DLD1 (cell line): ENCODE data around the gene LRRC2.
"Not testable (repeated sequence)": the region's sequence is repeated elsewhere in the genome, so short reads cannot be mapped to it uniquely, and the experiment has no call there.

Source experiments
- in situ Hi-C: cut with HindIII; loops from 2 replicates; pipeline ENCODE4 v1.10.0; 2017; ENCODE audit warnings: low sequenced_read_pairs

LRRC2 gene

DNA sequence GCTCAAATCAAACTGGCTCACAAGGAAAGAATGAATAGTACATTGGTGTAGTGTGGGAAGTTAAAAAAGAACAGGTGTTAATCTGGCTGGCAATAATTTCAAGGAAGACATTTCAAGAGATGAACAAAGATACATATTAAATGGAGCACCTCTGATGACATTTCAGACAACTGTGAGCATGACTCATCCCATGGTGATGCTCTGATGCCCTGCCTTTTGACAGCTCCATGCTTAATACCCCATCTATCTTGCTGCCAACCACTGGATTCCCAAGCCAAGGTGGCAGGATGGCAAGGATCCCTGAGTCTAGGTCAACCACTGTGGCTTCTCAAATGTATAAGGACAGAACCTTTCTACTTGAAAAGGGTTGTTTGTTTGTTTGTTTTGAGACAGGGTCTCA is 29.3 kb downstream of the LRRC2 start:
- in situ Hi-C loops, result no loop called here

DNA sequence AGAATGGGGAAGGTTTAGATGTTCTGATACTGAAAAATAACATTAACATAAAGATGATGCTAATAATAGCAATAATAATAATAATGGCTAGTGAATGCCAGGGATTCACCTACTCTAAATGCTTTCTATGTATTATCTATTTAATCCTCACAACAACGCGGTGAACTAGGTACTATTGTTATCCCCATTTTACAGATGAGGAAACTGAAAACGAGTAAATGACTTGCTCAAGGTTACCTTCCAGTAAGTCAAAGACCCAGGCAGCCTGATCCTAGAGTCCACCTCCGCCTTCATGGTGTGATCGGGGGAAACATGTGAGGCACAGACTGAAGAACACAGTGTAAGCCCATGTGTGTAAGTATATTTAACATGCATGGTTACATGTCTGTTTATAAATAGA is 30.4 kb downstream of the LRRC2 start:
- in situ Hi-C loops, result no loop called here

DNA sequence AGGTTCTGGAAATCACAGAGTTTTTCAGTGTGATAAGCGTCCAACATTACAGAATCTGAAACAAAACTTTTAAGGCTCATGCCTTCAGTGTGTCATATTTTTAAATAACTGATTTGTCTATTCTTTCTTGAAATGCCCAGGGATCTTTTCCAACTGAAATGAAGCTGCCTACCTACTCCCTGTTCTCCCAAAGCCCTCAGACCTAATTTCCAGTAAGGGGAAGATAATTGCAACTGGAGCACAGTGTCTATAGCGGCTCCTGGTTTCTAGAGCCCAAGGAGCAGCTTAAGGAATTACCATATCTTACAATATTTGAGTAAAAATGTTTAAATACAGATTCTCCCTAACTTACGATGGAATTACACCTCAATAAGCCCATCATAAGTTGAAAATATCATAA is 33.0 kb downstream of the LRRC2 start:
- in situ Hi-C loops, result no loop called here

DNA sequence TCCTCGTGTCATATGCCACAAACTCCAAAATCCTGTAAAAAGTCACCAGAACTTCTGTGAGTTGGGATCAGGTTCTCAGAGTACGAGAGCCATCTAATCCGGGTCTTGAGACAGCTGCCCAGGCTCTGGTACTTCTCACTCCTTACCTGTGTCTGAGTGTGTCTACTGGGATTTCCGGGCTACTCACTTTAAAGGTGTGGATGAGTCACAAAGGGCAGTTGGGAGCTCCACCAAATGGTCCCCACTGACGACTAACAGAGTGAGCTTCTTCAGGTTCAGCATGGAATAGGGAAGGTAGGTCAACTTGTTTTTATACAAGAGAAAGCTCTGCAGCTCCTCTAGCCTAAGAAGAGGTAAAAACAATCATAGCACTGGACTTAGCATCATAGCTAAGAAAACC is 38.9 kb downstream of the LRRC2 start:
- in situ Hi-C loops, result no loop called here

DNA sequence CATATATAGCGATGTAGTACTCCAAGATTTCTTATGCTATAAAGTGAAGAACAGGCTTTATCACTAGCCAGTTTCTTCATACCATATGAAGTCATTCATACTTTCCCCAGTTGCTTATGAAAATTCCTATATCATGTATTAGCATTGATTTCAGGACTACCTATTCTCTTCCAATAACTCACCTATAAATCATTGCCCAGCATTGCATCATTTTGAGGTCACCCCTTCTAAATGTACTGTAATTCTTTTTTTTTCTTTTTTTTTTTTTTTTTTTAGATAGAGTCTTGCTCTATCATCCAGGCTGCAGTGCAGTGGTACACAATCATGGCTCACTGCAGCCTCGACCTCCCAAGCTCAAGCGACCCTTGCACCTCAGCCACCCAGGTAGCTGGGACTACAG is 41.3 kb downstream of the LRRC2 start:
- in situ Hi-C loops, result no loop called here

DNA sequence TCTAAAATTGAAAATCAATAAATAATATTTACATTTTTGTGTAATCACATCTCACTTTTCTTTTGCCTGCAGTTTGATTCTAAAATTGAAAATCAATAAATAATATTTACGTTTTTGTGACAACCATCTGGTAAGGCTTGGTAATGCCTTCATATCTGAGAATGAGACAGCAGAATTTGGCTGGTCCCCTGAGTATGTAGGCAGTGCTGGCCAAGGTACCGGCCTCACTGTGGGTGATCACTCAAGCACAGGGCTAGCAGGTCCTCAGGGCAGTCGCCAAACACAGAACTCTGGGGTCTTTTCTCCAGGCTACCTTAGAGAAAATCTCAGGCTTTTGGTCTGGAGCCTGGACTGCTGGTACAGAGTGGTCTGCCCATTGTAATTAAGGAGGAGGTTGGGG is 42.1 kb downstream of the LRRC2 start:
- in situ Hi-C loops, result no loop called here

DNA sequence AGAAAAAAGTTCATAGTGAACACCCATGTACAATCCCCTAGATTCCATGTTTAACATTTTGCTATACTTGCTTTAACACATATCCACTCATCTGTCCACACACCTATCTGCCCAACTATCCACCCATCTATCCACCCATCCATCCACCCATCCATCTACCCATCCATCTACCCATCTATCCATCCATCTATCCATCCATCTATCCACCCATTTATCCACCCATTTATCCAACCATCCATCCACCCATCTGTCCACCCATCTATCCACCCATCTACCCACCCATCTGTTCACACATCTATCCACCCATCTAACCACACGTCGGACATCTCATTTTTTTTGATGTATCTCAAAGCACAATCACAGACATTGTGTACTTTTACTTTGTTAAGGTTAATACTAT is 42.5 kb downstream of the LRRC2 start:
- in situ Hi-C loops, result no loop called here

DNA sequence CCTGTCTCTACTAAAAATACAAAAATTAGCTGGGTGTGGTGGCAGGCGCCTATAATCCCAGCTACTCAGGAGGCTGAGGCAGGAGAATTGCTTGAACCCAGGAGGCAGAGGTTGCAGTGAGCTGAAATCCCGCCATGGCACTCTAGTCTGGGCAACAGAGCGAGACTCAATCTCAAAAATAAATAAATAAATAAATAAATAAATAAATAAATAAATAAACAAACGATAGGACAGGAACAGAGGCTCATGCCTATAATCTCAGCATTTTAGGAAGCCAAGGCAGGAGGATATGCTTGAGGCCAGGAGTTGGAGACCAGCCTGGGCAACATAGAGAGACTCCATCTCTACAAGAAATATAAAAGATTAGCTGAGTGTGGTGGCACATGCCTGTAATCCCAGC is 43.9 kb downstream of the LRRC2 start:
- in situ Hi-C loops, result not testable (repeated sequence)

DNA sequence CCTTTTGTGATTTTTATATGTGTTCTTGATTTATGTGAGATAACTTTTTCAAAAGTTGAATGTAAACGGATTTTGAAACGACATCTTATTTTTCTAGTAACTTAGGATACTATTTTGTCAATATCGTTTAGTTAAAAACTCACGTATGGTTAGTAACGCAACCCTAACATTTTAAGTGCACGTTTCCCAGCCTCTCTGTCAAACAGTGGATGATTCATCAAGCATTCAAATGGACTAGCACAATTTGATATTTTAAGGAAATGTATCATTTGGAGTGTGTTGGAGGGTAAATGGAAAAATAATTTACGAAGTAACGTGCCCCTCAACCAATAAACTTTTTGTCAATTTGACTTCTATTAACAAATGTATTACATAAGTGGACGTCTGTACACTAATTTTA is 45.0 kb downstream of the LRRC2 start:
- in situ Hi-C loops, result no loop called here

DNA sequence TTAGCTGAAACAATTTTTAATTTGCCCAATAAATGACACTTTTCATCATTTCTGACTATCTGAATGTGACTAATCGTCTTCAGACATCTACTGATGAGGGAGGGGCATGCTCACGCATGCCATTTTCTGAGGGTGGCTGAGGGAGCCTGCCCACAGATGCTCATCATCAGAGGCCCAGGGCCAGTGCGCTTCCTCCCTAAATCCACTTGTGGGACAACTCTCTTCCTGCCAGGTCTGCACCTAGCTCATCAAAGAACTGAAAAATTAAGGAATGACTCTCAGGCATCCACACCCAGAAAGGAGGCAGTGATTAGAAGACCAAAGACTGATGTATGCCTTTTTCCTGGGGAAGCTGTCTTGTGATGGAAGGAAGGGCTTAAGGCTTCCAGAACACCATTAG is 45.6 kb downstream of the LRRC2 start:
- in situ Hi-C loops, result no loop called here

DNA sequence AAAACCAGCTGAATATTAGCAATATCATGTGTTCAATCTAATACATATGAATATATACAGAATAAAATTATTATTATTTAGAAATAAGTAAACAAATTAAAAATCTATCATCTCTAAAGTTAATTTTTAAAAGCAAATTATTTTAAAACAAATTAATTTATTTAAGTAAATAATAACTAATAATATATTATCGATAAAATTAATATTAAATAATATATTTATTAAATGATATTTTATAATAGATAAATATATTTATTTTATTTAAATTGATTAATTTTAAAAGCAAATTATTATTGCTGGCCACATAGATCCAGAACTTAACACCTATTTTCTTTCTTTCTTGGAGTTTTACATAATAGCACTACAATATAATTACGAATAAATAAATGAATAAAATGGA is 46.1 kb downstream of the LRRC2 start:
- in situ Hi-C loops, result no loop called here

DNA sequence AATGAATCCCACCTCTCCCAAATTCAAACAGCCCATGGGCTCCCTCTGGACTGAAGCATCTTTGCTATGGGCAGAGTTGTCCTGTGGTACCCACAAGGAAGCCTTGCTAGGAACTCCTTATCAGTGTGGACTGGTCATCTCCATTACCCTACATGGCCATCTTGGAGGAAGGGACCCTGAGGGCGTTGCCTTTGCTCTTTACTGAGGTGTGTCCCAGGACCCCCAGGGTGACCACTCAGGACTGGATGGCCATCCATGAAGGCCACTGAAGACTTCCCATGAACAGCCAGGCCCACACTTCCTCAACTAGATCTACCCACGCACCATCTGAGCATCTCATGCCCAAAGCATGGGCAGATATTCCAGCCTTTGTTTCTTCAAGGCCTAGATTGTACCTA is 48.3 kb downstream of the LRRC2 start:
- in situ Hi-C loops, result no loop called here

DNA sequence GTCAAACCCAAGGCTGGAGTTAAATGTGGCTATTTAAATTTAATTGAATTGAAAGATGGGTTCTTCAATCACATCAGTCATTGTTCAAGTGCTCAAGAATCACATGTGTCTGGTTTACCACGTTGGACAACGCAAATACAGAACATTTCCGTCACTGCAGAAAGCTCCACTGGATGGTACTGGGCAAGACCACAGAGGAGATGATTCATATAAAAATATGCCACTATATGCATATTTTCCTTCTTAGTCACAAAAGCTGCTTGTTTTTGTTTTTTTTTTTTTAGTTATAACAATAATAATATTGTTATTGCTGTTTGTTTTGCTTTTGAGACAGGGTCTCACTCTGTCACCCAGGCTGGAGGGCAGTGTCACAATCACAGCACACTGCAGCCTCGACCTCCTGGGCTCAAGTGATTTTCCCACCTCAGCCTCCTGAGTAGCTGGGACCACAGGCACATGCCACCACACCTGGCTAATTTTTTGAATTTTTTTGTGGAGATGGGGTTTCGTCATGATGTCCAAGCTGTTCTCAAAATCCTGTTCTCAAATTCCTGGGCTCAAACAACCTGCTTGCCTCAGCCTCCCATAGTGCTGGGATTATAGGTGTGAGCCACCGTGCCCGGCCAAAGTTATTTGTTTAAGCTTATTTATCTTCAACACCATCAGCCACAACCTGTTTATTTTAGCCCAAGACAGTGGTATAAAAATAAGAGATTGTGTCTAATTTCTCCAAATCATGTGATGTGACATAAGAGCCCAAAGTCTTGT is 48.9 kb downstream of the LRRC2 start:
- in situ Hi-C loops, result no loop called here

DNA sequence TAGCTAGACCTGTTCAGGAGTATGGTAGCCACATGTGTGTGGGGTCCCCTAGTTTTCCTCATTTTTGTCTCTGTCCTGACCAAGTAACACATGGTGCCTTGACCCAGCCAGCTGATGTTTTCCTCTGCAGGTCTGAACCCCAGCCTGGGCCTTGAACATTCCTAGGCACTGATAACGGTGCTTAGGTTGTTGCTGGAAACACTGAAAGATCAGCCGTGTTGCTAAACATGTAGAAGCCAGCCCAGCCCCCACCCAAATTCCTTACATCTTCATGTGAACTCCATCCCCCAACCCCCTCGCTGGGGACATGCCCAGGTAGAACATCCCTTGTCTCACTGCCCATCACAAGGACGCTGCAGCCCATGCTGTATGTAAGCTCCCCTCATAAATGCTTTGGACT is 49.6 kb downstream of the LRRC2 start:
- in situ Hi-C loops, result no loop called here

DNA sequence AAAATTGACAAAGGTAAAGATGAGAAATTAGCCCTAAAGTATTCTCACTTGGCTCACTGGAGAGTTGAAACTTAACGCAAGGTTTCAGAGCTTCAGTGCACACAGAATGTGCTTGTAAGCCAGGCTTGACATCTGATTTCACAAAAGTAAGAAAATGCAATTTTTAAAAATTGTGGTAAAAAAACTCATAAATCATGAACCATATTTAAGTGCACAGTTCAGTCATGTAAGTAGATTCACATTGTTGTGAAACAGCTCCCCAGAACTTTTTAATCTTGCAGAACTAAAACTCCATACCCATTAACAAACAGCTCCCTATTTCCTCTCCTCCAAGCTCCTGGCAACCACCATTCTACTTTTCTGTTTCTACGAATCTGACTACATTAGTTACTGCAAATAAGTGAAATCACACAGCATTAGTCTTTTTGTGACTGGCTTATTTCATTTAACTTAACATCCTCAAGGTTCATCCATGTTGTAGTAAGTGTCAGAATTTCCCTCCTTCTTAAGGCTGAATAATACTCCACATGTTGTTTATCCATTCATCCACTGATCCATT is 53.8 kb downstream of the LRRC2 start:
- in situ Hi-C loops, result no loop called here

DNA sequence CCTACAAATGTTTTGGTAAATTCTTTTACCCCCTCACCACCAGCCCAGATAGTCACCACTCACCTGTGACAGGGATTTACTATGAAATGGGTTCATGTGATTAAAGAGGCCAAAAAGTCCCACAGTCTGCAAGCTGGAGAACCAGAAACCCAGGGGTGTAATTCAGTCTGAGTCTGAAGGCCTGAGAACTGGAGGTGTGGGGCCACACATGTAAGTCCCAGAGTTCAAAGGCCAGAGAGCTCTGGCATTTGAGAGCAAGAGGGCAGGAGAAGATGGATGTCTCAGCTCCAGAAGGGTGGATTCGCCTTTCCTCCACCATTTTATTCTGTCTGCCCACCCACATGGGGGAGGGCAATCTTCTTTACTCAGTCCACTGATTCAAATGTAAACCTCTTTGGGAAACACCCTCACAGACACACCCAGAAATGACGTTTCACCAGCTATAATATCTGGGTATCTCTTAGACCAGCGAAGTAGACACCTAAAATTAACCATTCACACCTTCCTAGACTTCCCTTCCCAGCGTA is 56.4 kb downstream of the LRRC2 start:
- in situ Hi-C loops, result no loop called here

DNA sequence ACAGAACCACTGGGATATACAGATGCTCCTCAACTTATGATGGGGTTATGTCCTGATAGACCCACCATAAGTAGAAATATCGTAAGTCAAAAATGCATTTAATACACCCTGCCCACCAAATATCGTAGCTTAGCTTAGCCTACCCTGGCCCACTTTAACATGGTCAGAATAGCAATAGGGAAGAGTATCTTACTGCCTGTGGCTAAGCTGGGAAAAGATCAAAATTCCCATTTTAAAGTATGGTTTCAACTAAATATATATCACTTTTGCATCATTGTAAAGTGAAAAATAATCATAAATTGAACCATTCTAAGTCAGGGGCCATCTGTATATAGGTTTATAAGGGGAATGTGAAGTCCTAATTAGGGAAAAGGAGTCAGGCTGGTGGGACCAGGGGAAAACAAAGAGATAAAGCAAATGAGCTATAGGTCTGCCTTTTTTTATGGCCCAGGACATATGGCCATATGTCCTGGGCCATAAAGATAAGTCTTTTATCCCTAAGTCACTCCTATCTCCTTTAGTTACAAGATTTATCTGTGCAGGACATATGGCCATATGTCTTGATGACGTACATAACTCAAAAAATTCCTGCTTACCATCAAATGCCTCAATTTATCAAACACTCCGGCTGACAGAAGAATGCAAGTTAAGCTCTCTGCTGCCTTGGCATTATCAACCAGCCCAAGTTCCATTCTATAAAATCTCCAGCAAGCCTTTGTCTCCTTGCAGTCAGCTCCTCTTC is 57.1 kb downstream of the LRRC2 start:
- in situ Hi-C loops, result no loop called here

DNA sequence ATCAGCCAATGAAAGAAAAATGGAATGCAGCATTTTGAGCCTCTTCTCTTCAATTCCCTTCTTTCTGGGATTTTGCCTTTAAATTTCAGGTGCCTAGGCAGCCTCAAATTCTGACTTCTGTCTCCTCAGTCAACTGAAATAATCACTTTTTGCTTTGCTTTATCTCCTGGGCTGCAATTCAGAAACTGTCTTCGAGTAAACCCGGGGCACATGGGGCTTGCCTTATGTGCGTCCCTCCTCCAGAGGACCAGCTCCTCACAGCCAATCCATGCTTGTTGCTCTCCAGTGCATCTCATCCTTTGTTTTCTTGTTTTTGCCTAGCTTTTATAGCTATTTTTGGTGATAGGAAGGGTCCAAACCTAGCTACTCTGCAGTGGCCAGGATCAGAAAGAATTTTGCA is 59.6 kb downstream of the LRRC2 start:
- in situ Hi-C loops, result no loop called here

DNA sequence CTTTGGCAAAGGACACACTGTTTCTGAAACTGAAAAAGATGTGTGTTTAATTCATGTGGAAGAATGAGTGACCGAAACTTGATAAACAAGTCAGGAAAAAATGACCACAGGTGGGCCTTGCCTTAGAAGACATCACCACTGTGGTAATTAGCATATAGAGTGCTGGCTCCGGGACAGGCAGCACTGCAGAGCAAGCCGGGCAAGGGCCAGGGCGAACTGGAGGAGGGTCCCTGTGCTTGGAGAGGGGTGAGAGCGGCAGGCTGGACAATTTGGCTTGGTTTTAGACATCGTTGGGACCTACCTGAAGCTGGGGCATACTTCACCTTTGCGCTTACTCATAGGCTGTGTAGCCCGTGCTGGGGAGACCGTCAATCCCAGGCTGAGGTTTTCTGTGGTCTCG is 60.1 kb downstream of the LRRC2 start:
- in situ Hi-C loops, result no loop called here

DNA sequence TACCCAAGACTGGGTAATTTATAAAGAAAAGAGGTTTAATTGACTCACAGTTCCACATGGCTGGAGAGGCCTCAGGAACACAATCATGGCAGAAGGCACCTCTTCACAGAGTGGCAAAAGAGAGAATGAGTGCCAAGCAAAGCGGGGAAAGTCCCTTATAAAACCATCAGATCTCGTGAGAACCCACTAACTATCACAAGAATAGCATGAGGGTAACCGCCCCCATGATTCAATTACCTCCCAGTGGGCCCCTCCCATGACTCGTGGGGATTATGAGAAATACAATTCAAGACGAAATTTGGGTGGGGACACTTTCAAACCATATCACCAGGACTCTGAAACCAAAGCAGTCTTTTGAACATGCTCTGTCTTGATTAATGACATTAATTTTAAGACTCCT is 61.3 kb downstream of the LRRC2 start:
- in situ Hi-C loops, result loop anchor here (5.0 kb wide), 1 partner anchor 58 kb away; no protein-coding TSS in a partner anchor

DNA sequence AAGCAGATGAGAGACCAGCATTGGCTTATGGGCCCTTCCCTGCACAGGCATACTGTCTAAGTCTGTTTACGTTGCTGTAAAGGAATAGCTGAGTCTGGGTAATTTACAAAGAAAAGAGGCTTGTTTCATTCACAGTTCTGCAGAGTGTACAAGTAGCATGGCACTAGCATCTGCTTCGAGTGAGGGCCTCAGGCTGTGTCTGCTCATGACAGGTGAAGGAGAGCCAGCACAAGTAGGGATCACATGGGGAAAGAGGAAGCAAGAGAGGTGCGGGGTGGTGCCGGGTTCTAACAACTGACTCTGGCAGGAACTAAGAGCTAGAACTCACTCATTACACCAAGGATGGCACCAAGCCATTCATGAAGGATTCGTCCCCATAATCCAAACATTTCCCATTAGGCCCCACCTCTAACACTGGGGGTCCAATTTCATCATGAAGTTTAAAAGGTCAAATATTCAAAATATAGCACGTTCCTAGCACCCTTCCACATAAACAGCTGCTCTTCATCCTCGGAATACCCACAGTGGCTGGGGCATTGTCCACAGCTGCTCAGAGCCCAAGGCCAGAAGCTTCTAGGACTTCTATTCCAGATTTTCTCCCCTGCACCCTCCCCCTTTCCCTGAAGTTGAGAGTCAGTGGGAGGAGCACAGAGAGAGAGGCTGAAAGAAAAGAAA is 62.8 kb downstream of the LRRC2 start:
- in situ Hi-C loops, result loop anchor here (5.0 kb wide), 1 partner anchor 59 kb away; no protein-coding TSS in a partner anchor
